DOHH2 (cell line): Measurements from ENCODE around the gene SMPD2.

Experiments used
- CTCF ChIP-seq: fragments of 200-600 bp; sonication (generic); IDR thresholded peaks from one replicate; pipeline ENCODE4 v1.5.1; 2014; ENCODE audit warnings: antibody characterized with exemption, mild to moderate bottlenecking, low read depth, low read length; ENCODE audit not compliant: poor library complexity, severe bottlenecking
- EZH2phosphoT487 ChIP-seq: fragments of 200-600 bp; sonication (generic); IDR thresholded peaks from 2 replicates; pipeline ENCODE4 v1.6.1; 2017; ENCODE audit warnings: borderline replicate concordance, mild to moderate bottlenecking, antibody characterized with exemption, low read length, moderate library complexity, mixed read lengths

DNA sequence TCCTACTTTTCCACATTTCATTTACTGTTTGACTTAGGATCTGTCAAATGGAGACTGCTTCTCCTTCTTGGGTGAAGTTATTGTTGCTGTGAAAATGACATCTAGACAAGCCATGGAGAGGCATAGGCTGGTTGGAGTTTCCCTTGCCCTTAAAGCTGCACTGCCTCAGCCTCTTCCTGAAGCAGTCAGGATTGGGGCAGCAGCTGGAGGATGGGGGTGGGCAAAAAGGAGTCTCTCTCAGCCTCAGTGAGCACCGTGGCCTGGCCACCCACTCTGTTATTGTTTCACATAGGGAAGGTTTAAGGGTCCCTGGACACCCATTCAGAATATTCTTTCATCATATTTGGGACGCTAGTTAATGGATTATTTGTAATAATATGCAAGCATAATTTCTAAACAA is 50.2 kb downstream of the SMPD2 start:
- TF ChIP-seq CTCF (no peak), EZH2phosphoT487 (no peak)
